ENCODE results near the gene SYNGR2.

The SYNGR2 gene

GRCh38 chr17:78168242-78168902 is at the start of gene SYNGR2:
SYNGR2 (plus strand) TSS chr17:78168581; CDS start chr17:78168617, 36 bp downstream.
- peak; percentile 76 to 89 for DNase-seq (ENCODE audit: low read depth in 2 of 2)

GRCh38 chr17:78118801-78119241 is 49.6 kb upstream of the SYNGR2 start:
- DNase-seq (ENCODE audit: low read depth in 2 of 2), result no peak

GRCh38 chr17:78120537-78120936 is 47.8 kb upstream of the SYNGR2 start:
- DNase-seq (ENCODE audit: low read depth in 2 of 2), result no peak

GRCh38 chr17:78120971-78121800 is 47.2 kb upstream of the SYNGR2 start:
- no peak for DNase-seq (ENCODE audit: low read depth in 2 of 2)

- DNase-seq (ENCODE audit: low read depth in 2 of 2), result no peak
These were observed 46.6 kb upstream of the SYNGR2 start for GRCh38 chr17:78121801-78122215.

GRCh38 chr17:78122216-78122930 is 46.0 kb upstream of the SYNGR2 start:
- DNase-seq (ENCODE audit: low read depth in 2 of 2), result no peak

- DNase-seq (ENCODE audit: low read depth in 2 of 2), result no peak
These were observed 45.5 kb upstream of the SYNGR2 start for GRCh38 chr17:78122931-78123249.

GRCh38 chr17:78123258-78123929 is 45.0 kb upstream of the SYNGR2 start:
- no peak for DNase-seq (ENCODE audit: low read depth in 2 of 2)

GRCh38 chr17:78124081-78124835 is 44.1 kb upstream of the SYNGR2 start:
- no peak for DNase-seq (ENCODE audit: low read depth in 2 of 2)

- DNase-seq (ENCODE audit: low read depth in 2 of 2), result no peak
These were observed 43.6 kb upstream of the SYNGR2 start for GRCh38 chr17:78124836-78125137.

- DNase-seq (ENCODE audit: low read depth in 2 of 2), result no peak
These were observed 43.1 kb upstream of the SYNGR2 start for GRCh38 chr17:78125138-78125913.

GRCh38 chr17:78125976-78126894 is 42.1 kb upstream of the SYNGR2 start:
- no peak for DNase-seq (ENCODE audit: low read depth in 2 of 2)

GRCh38 chr17:78126895-78127238 is 41.5 kb upstream of the SYNGR2 start:
- DNase-seq (ENCODE audit: low read depth in 2 of 2), result no peak

GRCh38 chr17:78127239-78127887 is 41.0 kb upstream of the SYNGR2 start:
- DNase-seq (ENCODE audit: low read depth in 2 of 2), result no peak

- no peak for DNase-seq (ENCODE audit: low read depth in 2 of 2)
These were observed 40.4 kb upstream of the SYNGR2 start for GRCh38 chr17:78127888-78128550.

GRCh38 chr17:78128551-78129350 is 39.6 kb upstream of the SYNGR2 start, which contains the start of gene TMC6:
TMC6 (minus strand) TSS chr17:78128755; CDS start chr17:78126832, 1,923 bp downstream.
- no peak for DNase-seq (ENCODE audit: low read depth in 2 of 2)

GRCh38 chr17:78129351-78130089 is 38.9 kb upstream of the SYNGR2 start:
- DNase-seq (ENCODE audit: low read depth in 2 of 2), result no peak

Data from stimulated activated CD8-positive, alpha-beta memory T cell treated with anti-CD3 and anti-CD28 coated beads, Interleukin-2, amount 100 ng/mL, for 48 hours (primary cell).